Measurements from ENCODE around the gene ART3. TPM values are rescaled to one million over a fixed set of nuclear protein-coding genes. Genes with fewer than 3 reads are reported as not detected.

ART3 gene
- total and polyA plus RNA-seq, 9 of the 15 experiments (the other 6 are each of a cell fraction or from before 2014, with no cell fraction given) = 0.69 to 1.4 (median 1.1) TPM; not detected in 1

DNA sequence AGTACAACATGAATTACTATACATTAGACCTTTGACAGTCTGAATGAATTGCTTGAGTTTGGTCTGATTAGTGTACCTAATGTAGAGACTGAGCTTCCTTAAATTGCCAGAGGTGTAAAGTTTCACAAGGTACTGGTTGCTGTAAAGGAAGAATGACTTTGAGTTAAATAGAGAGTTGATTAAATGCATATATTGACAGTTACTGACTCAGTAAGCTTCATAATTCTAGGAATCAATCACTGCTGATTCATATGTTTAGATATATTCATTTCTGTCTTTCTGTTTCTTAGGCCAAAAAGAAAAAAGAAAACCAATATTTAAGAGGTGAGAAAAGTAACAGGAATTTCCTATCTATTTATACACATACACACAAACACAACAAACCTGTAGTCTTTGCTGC, 16.2 kb upstream of the ART3 start:
- FAIRE-seq (peak; percentile 54), DNase-seq (ENCODE audit: extremely low read depth in 1 of 4, low spot score in 3 of 4) (no peak), ATAC-seq (no peak)
- Histone ChIP-seq H3K9ac (ENCODE audit: insufficient read depth in 1 of 2, low read depth in 2 of 2, low read length in 2 of 2) (no peak overlapping the region), H3K4me3 (no peak overlapping the region), H3K9me3 (replicated peaks; ENCODE audit: control insufficient read depth, insufficient read depth, low read depth, low read length) (no peaks in the 10 kb centered on the region), H3K4me1 (replicated peaks in 1 of 2; ENCODE audit: control insufficient read depth in 2 of 2, insufficient read depth in 2 of 2, low read length in 2 of 2) (no peaks in the 10 kb centered on the region), H4K20me1 (replicated peaks; ENCODE audit: control insufficient read depth, insufficient read depth, low read length) (no peaks in the 10 kb centered on the region), H3K27ac (ENCODE audit: extremely low read depth, low read depth, low read length) (no peak overlapping the region), H2AFZ (ENCODE audit: low read depth, low read length) (no peak overlapping the region), H3K4me2 (ENCODE audit: insufficient read depth, low read length) (no peak overlapping the region), H3K36me3 (ENCODE audit: control insufficient read depth, insufficient read depth, low read length) (no peaks in the 10 kb centered on the region), H3K9me1 (ENCODE audit: control insufficient read depth, insufficient read depth, low read length) (no peaks in the 10 kb centered on the region), H3K79me2 (ENCODE audit: control insufficient read depth, insufficient read depth, low read length) (no peaks in the 10 kb centered on the region), H3K27me3 (ENCODE audit: control insufficient read depth in 2 of 2, insufficient read depth in 2 of 2, low read length in 2 of 2) (no peaks in the 10 kb centered on the region; a peak in 1 of 5 replicates)
- ChIA-PET CTCF (ENCODE audit: low intra/inter-chr PET ratio) (no interaction called here), POLR2A (interaction anchor here (0.7 to 1.3 kb wide), 2 partner anchors 8 to 25 kb away, joined by 4 to 5 read pairs; no protein-coding TSS in a partner anchor)
- BruUV-seq (replicated peaks) = no TSS peak
- intact Hi-C loops (cut with micrococcal nuclease) (no loop called here), in situ Hi-C loops (cut with MboI) (no loop called here)
- TF ChIP-seq ILK (tag; IDR thresholded peaks at IDR 0.05; ENCODE audit: borderline replicate concordance, low read depth) (no peak), TSC22D4 (tag; IDR thresholded peaks at IDR 0.05) (no peak), KLF1 (tag; IDR thresholded peaks at IDR 0.05) (no peak), POLR2B (IDR thresholded peaks at IDR 0.05; ENCODE audit: low read depth, partially characterized antibody) (no peak), ZNF133 (CRISPR knock-in tag; IDR thresholded peaks at IDR 0.05) (no peak), HDAC8 (tag; IDR thresholded peaks at IDR 0.05) (no peak)
- TF ChIP-seq, protein P1, sequence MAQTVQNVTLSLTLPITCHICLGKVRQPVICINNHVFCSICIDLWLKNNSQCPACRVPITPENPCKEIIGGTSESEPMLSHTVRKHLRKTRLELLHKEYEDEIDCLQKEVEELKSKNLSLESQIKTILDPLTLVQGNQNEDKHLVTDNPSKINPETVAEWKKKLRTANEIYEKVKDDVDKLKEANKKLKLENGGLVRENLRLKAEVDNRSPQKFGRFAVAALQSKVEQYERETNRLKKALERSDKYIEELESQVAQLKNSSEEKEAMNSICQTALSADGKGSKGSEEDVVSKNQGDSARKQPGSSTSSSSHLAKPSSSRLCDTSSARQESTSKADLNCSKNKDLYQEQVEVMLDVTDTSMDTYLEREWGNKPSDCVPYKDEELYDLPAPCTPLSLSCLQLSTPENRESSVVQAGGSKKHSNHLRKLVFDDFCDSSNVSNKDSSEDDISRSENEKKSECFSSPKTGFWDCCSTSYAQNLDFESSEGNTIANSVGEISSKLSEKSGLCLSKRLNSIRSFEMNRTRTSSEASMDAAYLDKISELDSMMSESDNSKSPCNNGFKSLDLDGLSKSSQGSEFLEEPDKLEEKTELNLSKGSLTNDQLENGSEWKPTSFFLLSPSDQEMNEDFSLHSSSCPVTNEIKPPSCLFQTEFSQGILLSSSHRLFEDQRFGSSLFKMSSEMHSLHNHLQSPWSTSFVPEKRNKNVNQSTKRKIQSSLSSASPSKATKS (CRISPR knock-in tag; IDR thresholded peaks at IDR 0.05) = no peak
